Kidney epithelial cell (primary cell): ENCODE data around the gene CDH15. TPM values are rescaled to one million over a fixed set of nuclear protein-coding genes. Genes with fewer than 3 reads are reported as not detected.

Experiments
- DNase-seq: peaks from one replicate; pipeline ENCODE4 v3.0.0-alpha.2; 2010; ENCODE audit warnings: low read depth
- H3K27me3 ChIP-seq: 2 replicates; pipeline ENCODE4 v1.6.0; 2011; ENCODE audit warnings: low read length; ENCODE audit not compliant: control insufficient read depth, insufficient read depth
- H3K36me3 ChIP-seq: 2 replicates; pipeline ENCODE4 v1.5.1; 2011; ENCODE audit warnings: low read length; ENCODE audit not compliant: control insufficient read depth, insufficient read depth
- H3K4me3 ChIP-seq: 2 replicates; pipeline ENCODE4 v1.5.1; 2011; ENCODE audit warnings: low read depth, mild to moderate bottlenecking, control low read depth, low read length
- CTCF ChIP-seq: IDR thresholded peaks from 2 replicates; pipeline ENCODE4 v1.5.1; 2011; ENCODE audit warnings: mild to moderate bottlenecking, moderate library complexity, low read length, control low read depth, inconsistent platforms; ENCODE audit not compliant: insufficient read depth, poor library complexity, severe bottlenecking
- total RNA-seq: library from RNA; depleted of rRNA; stranded (reverse); fragments of >200 nt; gene quantifications from 2 replicates; pipeline ENCODE4 v1.2.3, GENCODE V29; 2015

CDH15 gene
- total RNA-seq, 1 donor from 2014 or later: 0.50 TPM

- Histone ChIP-seq H3K36me3 (no peaks in the 10 kb centered on the region), H3K27me3 (peaks cover 35% of the 10 kb centered on the region), H3K4me3 (no peak overlapping the region)
- TF ChIP-seq CTCF: no peak
- DNase-seq: no peak
Measured at GRCh38 chr16:89199241-89200123, 27.9 kb downstream of the CDH15 start.

- no peak for DNase-seq
- Histone ChIP-seq H3K27me3 (peaks cover 35% of the 10 kb centered on the region), H3K4me3 (peak within 1 kb of the TSS; percentile 18), H3K36me3 (no peaks in the 10 kb centered on the region)
- TF ChIP-seq CTCF: no peak
Measured at GRCh38 chr16:89200124-89200849, 28.7 kb downstream of the CDH15 start, which contains the start of gene SLC22A31. TSS of gene SLC22A31 (minus strand) at chr16:89200537. CDS start at chr16:89200501, 36 bp downstream.

GRCh38 chr16:89200850-89201411, 29.4 kb downstream of the CDH15 start:
- H3K4me3 ChIP-seq: no peak overlapping the region
- H3K36me3 ChIP-seq: no peaks in the 10 kb centered on the region
- no peak for TF ChIP-seq CTCF
- DNase-seq: no peak
- H3K27me3 ChIP-seq: peaks cover 35% of the 10 kb centered on the region

- Histone ChIP-seq H3K36me3 (no peaks in the 10 kb centered on the region), H3K4me3 (peak overlapping the region; percentile 18), H3K27me3 (peaks cover 35% of the 10 kb centered on the region)
- DNase-seq: no peak
- TF ChIP-seq CTCF: no peak
Measured at GRCh38 chr16:89201439-89202377, 30.2 kb downstream of the CDH15 start.
